Common myeloid progenitor, CD34-positive (primary cell): ENCODE measurements around the gene ADPRM. TPM values are rescaled to one million over a fixed set of nuclear protein-coding genes. Genes with fewer than 3 reads are reported as not detected.

Experiments
- CTCF ChIA-PET: fragments of 350-600 bp; sonication (Branson Sonifier 250); formaldehyde crosslinking; loops from one replicate; lab custom pipeline; 2021; ENCODE audit warnings: antibody characterized with exemption; lab: Charles Lee
- POLR2A ChIA-PET: fragments of 350-600 bp; sonication (Branson Sonifier 250); formaldehyde crosslinking; loops from one replicate; lab custom pipeline; 2021; ENCODE audit warnings: antibody characterized with exemption; lab: Charles Lee
- DNase-seq, 3 donors: peaks; one replicate each; pipeline versions ENCODE4 v3.0.0 to v3.0.0-alpha.2; 2013
- H3K27ac ChIP-seq, 2 experiments: 1 replicate in 1 of 2; 2 replicates in 1 of 2; pipeline ENCODE4 v1.7.0; 2013; ENCODE audit warnings: inconsistent platforms in 2 of 2, low read length in 2 of 2, mild to moderate bottlenecking in 2 of 2, low read depth in 1 of 2, moderate library complexity in 1 of 2; ENCODE audit not compliant: severe bottlenecking in 2 of 2, insufficient read depth in 1 of 2, poor library complexity in 1 of 2
- H3K27me3 ChIP-seq, 5 experiments: replicated peaks in 2 of 5; 1 replicate in 3 of 5; 2 replicates in 2 of 5; pipeline versions ENCODE4 v1.6.1 to v1.7.0; 2013; ENCODE audit warnings: low read length in 4 of 5, mild to moderate bottlenecking in 2 of 5, moderate library complexity in 2 of 5, inconsistent platforms in 1 of 5; ENCODE audit not compliant: insufficient read depth in 5 of 5, control insufficient read depth in 4 of 5
- H3K36me3 ChIP-seq, 4 experiments: 1 replicate in 2 of 4; 2 replicates in 2 of 4; pipeline versions ENCODE4 v1.6.1 to v1.7.0; 2013; ENCODE audit warnings: low read length in 3 of 4, control low read depth in 1 of 4, mild to moderate bottlenecking in 1 of 4; ENCODE audit not compliant: control insufficient read depth in 4 of 4, insufficient read depth in 4 of 4
- H3K4me1 ChIP-seq, 4 experiments: 1 replicate in 3 of 4; 2 replicates in 1 of 4; pipeline versions ENCODE4 v1.6.1 to v1.7.1; 2013; ENCODE audit warnings: low read length in 3 of 4, mild to moderate bottlenecking in 3 of 4, control low read depth in 1 of 4, inconsistent platforms in 1 of 4, moderate library complexity in 1 of 4; ENCODE audit not compliant: control insufficient read depth in 4 of 4, insufficient read depth in 4 of 4; ENCODE audit errors: control extremely low read depth in 1 of 4
- H3K4me3 ChIP-seq, 7 experiments: 1 replicate in 4 of 7; 2 replicates in 3 of 7; pipeline versions ENCODE4 v1.5.1 to v1.7.0; 2013; ENCODE audit warnings: mild to moderate bottlenecking in 7 of 7, low read length in 6 of 7, moderate library complexity in 6 of 7, inconsistent platforms in 2 of 7, low read depth in 2 of 7, control low read depth in 1 of 7; ENCODE audit not compliant: insufficient read depth in 4 of 7, control insufficient read depth in 1 of 7; ENCODE audit errors: extremely low read depth in 1 of 7
- H3K9me3 ChIP-seq, 5 experiments: 1 replicate in 4 of 5; 2 replicates in 1 of 5; pipeline versions ENCODE4 v1.6.1 to v1.7.1; 2013; ENCODE audit warnings: low read length in 4 of 5, mild to moderate bottlenecking in 2 of 5, inconsistent platforms in 1 of 5, low read depth in 1 of 5, moderate library complexity in 1 of 5; ENCODE audit not compliant: control insufficient read depth in 4 of 5, insufficient read depth in 2 of 5; ENCODE audit errors: control extremely low read depth in 1 of 5
- WGBS: methylation state at CpG from one replicate; pipeline ENCODE4 v1.1.5; 2013; ENCODE audit not compliant: insufficient coverage; 5-methylcytosine and 5-hydroxymethylcytosine counted together
- polyA plus RNA-seq: library from polyadenylated mRNA; unstranded; fragments of 120-200 nt; gene quantifications from one replicate; pipeline ENCODE4 v1.2.1, GENCODE V29; 2013

Gene ADPRM
- polyA plus RNA-seq, result 52.5 TPM

GRCh38 chr17:10697092-10698081, at the start of gene ADPRM, which contains the start of gene SCO1:
TSS of gene ADPRM (plus strand) at chr17:10697594. CDS start at chr17:10704927, 7,333 bp downstream.
TSS of gene SCO1 (minus strand) at chr17:10697533. CDS start at chr17:10697507, 26 bp downstream.
- peak within 1 kb of the TSS; percentile 86 to 100 (median 93) for H3K4me3 ChIP-seq
- no peaks in the 10 kb centered on the region for H3K9me3 ChIP-seq
- DNase-seq, result peak; percentile 92 to 95 (median 94)
- peak within 1 kb of the TSS; percentile 91 to 95 for H3K27ac ChIP-seq
- H3K4me1 ChIP-seq, result peaks cover 20 to 51% (median 43%) of the 10 kb centered on the region in 4 experiments
- H3K27me3 ChIP-seq, result no peaks in the 10 kb centered on the region
- ChIA-PET POLR2A (no interaction called here), CTCF (interaction anchor here (1.0 kb wide), 1 partner anchor 14 kb away, joined by 3 read pairs; no protein-coding TSS in a partner anchor)
- H3K36me3 ChIP-seq, result peaks cover 10 to 26% (median 19%) of the 10 kb centered on the region in 4 experiments
- WGBS, result 0% methylated on average over 80 of the region's 84 CpGs

GRCh38 chr17:10648381-10648780, 49.0 kb upstream of the ADPRM start:
- peaks cover 0 to 9% (median 6%) of the 10 kb centered on the region in 4 experiments for H3K4me1 ChIP-seq
- CTCF ChIA-PET, result interaction anchor here (4.8 kb wide), 1 partner anchor 34 kb away, joined by 69 read pairs; no protein-coding TSS in a partner anchor
- WGBS, result 93% methylated on average over 3 of the region's 5 CpGs
- no peak overlapping the region for H3K4me3 ChIP-seq
- no peak for DNase-seq
- H3K27ac ChIP-seq, result no peak overlapping the region
- no peaks in the 10 kb centered on the region for H3K9me3 ChIP-seq
- no peaks in the 10 kb centered on the region for H3K27me3 ChIP-seq
- peaks cover 0 to 12% (median 0%) of the 10 kb centered on the region in 4 experiments for H3K36me3 ChIP-seq
- POLR2A ChIA-PET, result no interaction called here

GRCh38 chr17:10648956-10649355, 48.4 kb upstream of the ADPRM start:
- Histone ChIP-seq H3K27ac (no peak overlapping the region), H3K27me3 (no peaks in the 10 kb centered on the region), H3K9me3 (no peaks in the 10 kb centered on the region), H3K36me3 (peaks cover 0 to 11% (median 0%) of the 10 kb centered on the region in 4 experiments), H3K4me1 (peaks cover 2 to 15% (median 11%) of the 10 kb centered on the region in 4 experiments), H3K4me3 (no peak overlapping the region)
- WGBS, result 97% methylated on average over 3 of the region's 3 CpGs
- POLR2A ChIA-PET, result no interaction called here
- CTCF ChIA-PET, result interaction anchor here (0.6 to 2.4 kb wide), 2 partner anchors 35 to 47 kb away, joined by 3 to 11 read pairs; no protein-coding TSS in a partner anchor
- no peak for DNase-seq

GRCh38 chr17:10649602-10650001, 47.8 kb upstream of the ADPRM start:
- CTCF ChIA-PET, result interaction anchor here (0.6 to 2.4 kb wide), 3 partner anchors 9 to 46 kb away, joined by 3 to 11 read pairs (median 7); no protein-coding TSS in a partner anchor

GRCh38 chr17:10651927-10652326, 45.5 kb upstream of the ADPRM start:
- Histone ChIP-seq H3K36me3 (no peaks in the 10 kb centered on the region), H3K4me3 (no peak overlapping the region), H3K9me3 (no peaks in the 10 kb centered on the region), H3K27ac (no peak overlapping the region), H3K4me1 (peaks cover 2 to 15% (median 13%) of the 10 kb centered on the region in 4 experiments), H3K27me3 (no peaks in the 10 kb centered on the region)
- WGBS, result 50% methylated on average over 4 of the region's 9 CpGs
- CTCF ChIA-PET, result no interaction called here
- POLR2A ChIA-PET, result no interaction called here
- no peak for DNase-seq

More at GRCh38 chr17:10649602-10650001, 47.8 kb upstream of the ADPRM start:
- Histone ChIP-seq H3K4me1 (peaks cover 2 to 15% (median 13%) of the 10 kb centered on the region in 4 experiments), H3K4me3 (no peak overlapping the region), H3K27me3 (no peaks in the 10 kb centered on the region), H3K9me3 (no peaks in the 10 kb centered on the region), H3K27ac (no peak overlapping the region), H3K36me3 (peaks cover 0 to 5% (median 0%) of the 10 kb centered on the region in 4 experiments)
- POLR2A ChIA-PET, result no interaction called here
- DNase-seq, result no peak
- 81% methylated on average over 2 of the region's 5 CpGs for WGBS

GRCh38 chr17:10652984-10653659, 44.3 kb upstream of the ADPRM start:
- peak overlapping the region in 4 of 7 experiments; percentile 7 to 54 (median 43) for H3K4me3 ChIP-seq
- 0% methylated on average over 8 of the region's 11 CpGs for WGBS
- H3K27ac ChIP-seq, result peak overlapping the region in 1 of 2 experiments; percentile 51
- H3K36me3 ChIP-seq, result no peaks in the 10 kb centered on the region
- ChIA-PET POLR2A (no interaction called here), CTCF (interaction anchor here (1.2 to 2.0 kb wide), 4 partner anchors 11 to 84 kb away, joined by 3 to 10 read pairs (median 4); no protein-coding TSS in a partner anchor)
- H3K27me3 ChIP-seq, result no peaks in the 10 kb centered on the region
- peak; percentile 83 to 94 (median 94) for DNase-seq
- H3K9me3 ChIP-seq, result no peaks in the 10 kb centered on the region
- peaks cover 2 to 15% (median 13%) of the 10 kb centered on the region in 4 experiments for H3K4me1 ChIP-seq
